ENCODE measurements around the gene ADGRL1. TPM values are rescaled to one million over a fixed set of nuclear protein-coding genes. Genes with fewer than 3 reads are reported as not detected.

Gene ADGRL1
- total and polyA plus RNA-seq, 8 donors = 26.4 to 53.5 (median 35.7) TPM

DNA sequence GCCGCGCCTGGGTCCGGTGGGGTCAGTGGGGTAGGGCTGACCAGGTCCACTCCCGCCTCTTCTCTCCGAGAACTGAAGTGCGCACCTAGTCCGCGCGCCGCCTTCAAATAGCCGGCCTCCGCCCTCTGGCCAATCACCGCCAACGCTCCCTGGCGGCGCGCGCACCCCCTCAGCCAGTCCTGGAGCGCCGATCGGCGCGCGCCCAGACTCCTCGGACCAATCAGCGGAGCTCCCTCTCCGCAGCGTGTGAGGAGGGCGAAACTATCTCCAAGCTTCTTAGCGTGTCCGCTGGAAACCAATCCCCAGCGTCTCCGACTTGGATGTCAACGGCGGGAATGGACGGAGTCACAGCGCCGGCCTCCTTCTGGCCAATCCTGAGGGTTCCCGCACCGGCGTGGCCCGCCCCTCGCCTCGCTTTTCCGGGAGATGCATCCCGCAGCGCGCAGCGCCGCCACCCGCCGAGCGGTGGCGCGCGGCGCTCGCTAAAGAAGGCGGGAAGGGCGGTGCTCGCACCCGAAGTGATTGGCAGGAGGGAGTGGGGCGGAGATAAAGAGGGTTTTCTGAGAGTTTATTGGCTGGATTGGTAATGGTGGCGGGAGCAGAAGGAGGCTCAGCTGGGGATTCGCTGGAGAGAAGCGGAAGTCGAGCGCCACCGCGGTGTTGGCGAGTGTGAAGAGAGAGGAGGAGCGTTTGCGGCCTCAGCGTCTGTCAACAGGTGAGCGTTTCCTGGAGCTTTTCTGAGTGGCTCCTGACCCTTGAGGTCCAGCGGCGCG lies 69.3 kb downstream of the ADGRL1 start, which contains the start of gene ASF1B:
ASF1B (minus strand) TSS at position 81 of the 773 bp plus-strand sequence. CDS start 133 bp downstream, outside the sequence.
- Histone ChIP-seq H3K36me3 (no peaks in the 10 kb centered on the region), H3K4me1 (peaks cover 12 to 55% of the 10 kb centered on the region in 2 donors), H3K9me3 (no peaks in the 10 kb centered on the region), H3K27ac (peak within 1 kb of the TSS; percentile 97), H3K4me3 (peak within 1 kb of the TSS; percentile 75 to 85), H3K27me3 (no peaks in the 10 kb centered on the region)
- DNase-seq = peak; percentile 98 to 100 (median 99)
- intact Hi-C loops (cut with DNase I) = no loop called here
- ATAC-seq = peak; percentile 91
- TF ChIP-seq, protein P1, sequence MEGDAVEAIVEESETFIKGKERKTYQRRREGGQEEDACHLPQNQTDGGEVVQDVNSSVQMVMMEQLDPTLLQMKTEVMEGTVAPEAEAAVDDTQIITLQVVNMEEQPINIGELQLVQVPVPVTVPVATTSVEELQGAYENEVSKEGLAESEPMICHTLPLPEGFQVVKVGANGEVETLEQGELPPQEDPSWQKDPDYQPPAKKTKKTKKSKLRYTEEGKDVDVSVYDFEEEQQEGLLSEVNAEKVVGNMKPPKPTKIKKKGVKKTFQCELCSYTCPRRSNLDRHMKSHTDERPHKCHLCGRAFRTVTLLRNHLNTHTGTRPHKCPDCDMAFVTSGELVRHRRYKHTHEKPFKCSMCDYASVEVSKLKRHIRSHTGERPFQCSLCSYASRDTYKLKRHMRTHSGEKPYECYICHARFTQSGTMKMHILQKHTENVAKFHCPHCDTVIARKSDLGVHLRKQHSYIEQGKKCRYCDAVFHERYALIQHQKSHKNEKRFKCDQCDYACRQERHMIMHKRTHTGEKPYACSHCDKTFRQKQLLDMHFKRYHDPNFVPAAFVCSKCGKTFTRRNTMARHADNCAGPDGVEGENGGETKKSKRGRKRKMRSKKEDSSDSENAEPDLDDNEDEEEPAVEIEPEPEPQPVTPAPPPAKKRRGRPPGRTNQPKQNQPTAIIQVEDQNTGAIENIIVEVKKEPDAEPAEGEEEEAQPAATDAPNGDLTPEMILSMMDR (IDR thresholded peaks at IDR 0.05) = peak; percentile 84 to 93

DNA sequence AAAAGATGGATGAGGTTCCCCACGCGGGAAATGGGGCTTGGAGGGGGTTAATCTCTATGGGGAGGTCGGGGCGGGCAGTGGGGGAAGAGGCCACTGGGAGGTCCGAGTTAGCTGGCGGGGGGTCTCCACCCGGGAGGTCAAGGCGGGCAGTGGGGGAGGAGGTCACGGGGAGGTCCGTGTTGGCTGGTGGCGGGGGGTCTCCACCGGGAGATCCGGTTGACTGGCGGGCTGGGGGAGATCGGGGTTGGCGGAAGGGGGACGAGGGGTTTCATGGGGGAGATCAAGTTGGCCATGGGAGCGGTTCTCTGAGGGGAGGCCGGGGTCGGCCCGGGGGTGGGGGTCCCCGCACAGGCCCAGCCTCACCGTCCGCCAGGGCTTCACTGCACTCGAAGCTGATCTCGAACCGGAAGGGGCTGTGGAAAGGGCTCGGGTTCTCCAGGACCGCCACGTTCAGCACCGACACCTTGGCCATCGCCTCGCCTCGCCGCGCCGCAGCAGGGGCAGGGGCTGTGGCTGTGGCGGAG lies 69.9 kb downstream of the ADGRL1 start:
- H3K4me1 ChIP-seq = peaks cover 12 to 54% of the 10 kb centered on the region in 2 donors
- intact Hi-C loops (cut with DNase I) = no loop called here
- no peaks in the 10 kb centered on the region for H3K36me3 ChIP-seq
- no peaks in the 10 kb centered on the region for H3K9me3 ChIP-seq
- TF ChIP-seq, protein P1 (IDR thresholded peaks at IDR 0.05) = no peak
- no peak for DNase-seq
- peak overlapping the region in 1 of 2 donors; percentile 97 for H3K27ac ChIP-seq
- H3K27me3 ChIP-seq = no peaks in the 10 kb centered on the region
- H3K4me3 ChIP-seq = peak overlapping the region; percentile 56 to 75
- ATAC-seq = no peak

DNA sequence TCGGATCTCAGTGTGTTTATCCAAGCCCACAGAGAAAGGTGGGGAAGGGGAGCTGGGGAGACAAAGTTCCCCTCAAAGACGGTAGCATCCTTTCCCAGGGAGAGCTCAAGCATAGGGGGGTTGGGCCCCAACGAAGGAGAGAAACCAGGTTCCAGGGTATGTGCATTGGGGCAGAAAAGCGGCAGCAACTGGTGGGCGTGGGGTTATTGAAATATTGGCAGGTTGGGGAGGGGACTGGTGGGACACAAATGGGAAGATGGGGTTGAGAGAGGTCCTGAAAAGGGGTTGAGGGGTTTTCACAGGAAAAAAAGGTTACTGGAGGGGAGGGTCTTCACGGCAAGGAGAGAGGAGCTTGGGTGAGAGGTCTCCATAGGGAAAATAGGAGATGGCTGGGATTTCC lies 70.6 kb downstream of the ADGRL1 start:
- intact Hi-C loops (cut with DNase I) = no loop called here
- H3K4me1 ChIP-seq = peaks cover 12 to 50% of the 10 kb centered on the region in 2 donors
- peak in 1 of 4 donors; percentile 17 for DNase-seq

DNA sequence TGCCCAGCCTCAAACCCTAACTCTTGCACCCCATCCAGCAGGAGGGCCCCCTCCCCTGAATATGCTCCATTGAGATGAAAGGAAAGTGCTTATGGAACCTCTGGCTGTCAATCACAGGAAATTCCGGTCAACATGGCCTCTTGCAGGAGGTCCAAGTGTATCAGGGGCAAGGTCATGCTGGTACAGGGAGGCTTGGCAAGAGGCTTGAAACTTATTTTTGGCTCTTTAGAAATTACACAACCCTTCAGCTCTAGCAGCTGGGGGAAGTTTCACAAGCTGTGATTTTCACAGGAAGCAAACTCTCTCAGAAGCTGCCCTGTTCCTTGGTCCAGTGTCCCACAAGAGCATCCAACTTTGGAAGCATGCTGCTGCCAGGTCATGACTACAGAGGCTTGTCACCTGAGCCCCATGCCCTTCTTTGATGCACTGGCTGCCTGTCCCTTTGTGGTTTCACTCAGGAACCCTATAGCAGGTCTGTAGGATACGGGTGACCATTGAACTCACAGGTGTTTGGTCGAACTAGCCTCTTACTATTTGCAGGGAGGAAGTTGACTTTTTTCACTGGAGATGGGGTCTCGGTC lies 78.0 kb downstream of the ADGRL1 start:
- DNase-seq (no peak), ATAC-seq (peak; percentile 80)
- Histone ChIP-seq H3K27ac (peak overlapping the region in 1 of 2 donors; percentile 89), H3K4me1 (peaks cover 4 to 41% of the 10 kb centered on the region in 2 donors), H3K9me3 (no peaks in the 10 kb centered on the region), H3K4me3 (no peak overlapping the region), H3K27me3 (no peaks in the 10 kb centered on the region), H3K36me3 (no peaks in the 10 kb centered on the region)
- intact Hi-C loops (cut with DNase I) = no loop called here
- TF ChIP-seq, protein P1 (IDR thresholded peaks at IDR 0.05) = no peak

More for the DNA sequence above, 70.6 kb downstream of the ADGRL1 start:
- Histone ChIP-seq H3K36me3 (no peaks in the 10 kb centered on the region), H3K27ac (no peak overlapping the region), H3K9me3 (no peaks in the 10 kb centered on the region), H3K4me3 (peak overlapping the region in 1 of 2 donors; percentile 75), H3K27me3 (no peaks in the 10 kb centered on the region)
- ATAC-seq = no peak
- TF ChIP-seq, protein P1 (IDR thresholded peaks at IDR 0.05) = no peak

DNA sequence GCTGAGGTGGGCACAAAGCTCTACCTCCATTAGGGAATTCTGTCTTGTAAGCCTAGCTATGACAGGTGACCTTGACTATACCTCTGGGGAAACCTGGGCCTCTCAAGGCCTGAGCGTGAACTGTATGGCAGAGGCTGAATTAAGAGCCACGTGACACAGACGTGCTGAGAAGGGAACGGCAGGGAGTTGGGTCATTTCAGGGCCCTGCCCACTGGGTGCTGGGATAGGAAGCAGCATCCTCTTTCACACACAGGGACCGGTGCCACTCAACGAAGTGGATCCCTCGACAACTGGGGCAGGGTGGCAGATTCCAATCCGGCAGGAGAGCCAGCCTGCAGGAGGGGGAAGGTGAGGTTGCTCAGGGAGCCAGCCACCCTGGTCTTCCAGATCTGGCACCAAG lies 78.8 kb downstream of the ADGRL1 start:
- Histone ChIP-seq H3K27me3 (no peaks in the 10 kb centered on the region), H3K9me3 (no peaks in the 10 kb centered on the region), H3K4me1 (peaks cover 4 to 41% of the 10 kb centered on the region in 2 donors), H3K27ac (peak overlapping the region in 1 of 2 donors; percentile 89), H3K4me3 (no peak overlapping the region), H3K36me3 (no peaks in the 10 kb centered on the region)
- DNase-seq = peak in 2 of 4 donors; percentile 72 to 83
- intact Hi-C loops (cut with DNase I) = no loop called here
- ATAC-seq = peak; percentile 78
- TF ChIP-seq, protein P1 (IDR thresholded peaks at IDR 0.05) = no peak
